Liver (tissue), 3 donors: ENCODE measurements around the gene TM4SF1.

Source experiments
- ATF3 ChIP-seq: IDR thresholded peaks from 2 replicates; pipeline ENCODE4 v1.6.1; 2016; ENCODE audit warnings: antibody characterized with exemption
- EGR1 ChIP-seq, 2 donors: IDR thresholded peaks; 2 replicates each; pipeline ENCODE4 v1.6.1; 2016 to 2018; ENCODE audit warnings: antibody characterized with exemption in 2 of 2, low read depth in 2 of 2
- GABPA ChIP-seq, 2 donors: IDR thresholded peaks in 1 of 2; conservative IDR thresholded peaks in 1 of 2; 2 replicates each; pipeline ENCODE4 v1.6.1; 2016; ENCODE audit warnings: antibody characterized with exemption in 2 of 2, mild to moderate bottlenecking in 1 of 2, moderate library complexity in 1 of 2
- HNF4A ChIP-seq, 2 donors: conservative IDR thresholded peaks; 2 replicates each; pipeline ENCODE4 v1.6.1; 2016; ENCODE audit warnings: antibody characterized with exemption in 2 of 2, mild to moderate bottlenecking in 2 of 2
- HNF4G ChIP-seq: IDR thresholded peaks from 2 replicates; pipeline ENCODE4 v1.6.1; 2016; ENCODE audit warnings: antibody characterized with exemption
- RAD21 ChIP-seq, 2 donors: IDR thresholded peaks; 2 replicates each; pipeline ENCODE4 v1.6.1; 2016; ENCODE audit warnings: antibody characterized with exemption in 2 of 2, mild to moderate bottlenecking in 2 of 2
- RXRA ChIP-seq, 2 donors: IDR thresholded peaks; 2 replicates each; pipeline ENCODE4 v1.6.1; 2017 to 2018; ENCODE audit warnings: antibody characterized with exemption in 2 of 2, mild to moderate bottlenecking in 1 of 2
- SP1 ChIP-seq: IDR thresholded peaks from 2 replicates; pipeline ENCODE4 v1.6.1; 2018; ENCODE audit warnings: antibody characterized with exemption, mild to moderate bottlenecking
- TF ChIP-seq, protein P1 (sequence below): fragments of 150-350 bp; IDR thresholded peaks from 2 replicates; pipeline ENCODE4 v1.5.1; 2017; ENCODE audit warnings: improper control_type of control experiment, low read depth, low read length; ENCODE audit not compliant: missing input control
- TF ChIP-seq, protein P2 (sequence below): IDR thresholded peaks from 2 replicates; pipeline ENCODE4 v1.6.1; 2016; ENCODE audit warnings: antibody characterized with exemption, mild to moderate bottlenecking
- donor health status: healthy.
- donor health status: healthy.

DNA sequence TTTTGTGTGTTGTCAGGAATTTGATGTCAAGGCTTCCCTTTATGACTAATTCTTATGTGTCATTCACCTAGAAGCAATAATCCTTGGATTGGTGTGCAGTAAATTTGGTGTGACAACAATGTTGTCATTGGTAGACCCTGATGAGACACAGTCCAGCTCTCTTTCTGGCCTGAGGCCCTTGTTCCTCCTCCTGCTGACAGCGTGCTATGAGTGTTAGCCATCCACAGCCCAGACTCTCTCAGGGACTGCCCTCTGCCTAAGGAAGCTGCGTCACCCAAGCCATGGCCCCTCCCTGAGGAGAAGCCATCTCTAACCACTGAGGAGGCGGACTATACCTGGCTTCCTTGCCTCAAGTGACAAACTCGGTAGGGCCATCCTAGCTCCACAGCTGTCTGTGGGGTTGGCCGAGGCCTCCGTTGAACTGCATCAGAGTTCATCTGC, 13.3 kb upstream of the TM4SF1 start:
- TF ChIP-seq, protein P1, sequence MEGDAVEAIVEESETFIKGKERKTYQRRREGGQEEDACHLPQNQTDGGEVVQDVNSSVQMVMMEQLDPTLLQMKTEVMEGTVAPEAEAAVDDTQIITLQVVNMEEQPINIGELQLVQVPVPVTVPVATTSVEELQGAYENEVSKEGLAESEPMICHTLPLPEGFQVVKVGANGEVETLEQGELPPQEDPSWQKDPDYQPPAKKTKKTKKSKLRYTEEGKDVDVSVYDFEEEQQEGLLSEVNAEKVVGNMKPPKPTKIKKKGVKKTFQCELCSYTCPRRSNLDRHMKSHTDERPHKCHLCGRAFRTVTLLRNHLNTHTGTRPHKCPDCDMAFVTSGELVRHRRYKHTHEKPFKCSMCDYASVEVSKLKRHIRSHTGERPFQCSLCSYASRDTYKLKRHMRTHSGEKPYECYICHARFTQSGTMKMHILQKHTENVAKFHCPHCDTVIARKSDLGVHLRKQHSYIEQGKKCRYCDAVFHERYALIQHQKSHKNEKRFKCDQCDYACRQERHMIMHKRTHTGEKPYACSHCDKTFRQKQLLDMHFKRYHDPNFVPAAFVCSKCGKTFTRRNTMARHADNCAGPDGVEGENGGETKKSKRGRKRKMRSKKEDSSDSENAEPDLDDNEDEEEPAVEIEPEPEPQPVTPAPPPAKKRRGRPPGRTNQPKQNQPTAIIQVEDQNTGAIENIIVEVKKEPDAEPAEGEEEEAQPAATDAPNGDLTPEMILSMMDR: no peak
- TF ChIP-seq HNF4A (conservative IDR thresholded peaks at IDR 0.05): no peak
- no peak for TF ChIP-seq EGR1 (IDR thresholded peaks at IDR 0.05; ENCODE audit: low read depth in 2 of 2)
- no peak for TF ChIP-seq RXRA (IDR thresholded peaks at IDR 0.05)
- TF ChIP-seq HNF4G: no peak
- TF ChIP-seq GABPA (IDR thresholded peaks at IDR 0.05 in 1 of 2, conservative IDR thresholded peaks at IDR 0.05 in 1 of 2): no peak
- TF ChIP-seq SP1: no peak
- no peak for TF ChIP-seq RAD21 (IDR thresholded peaks at IDR 0.05)
- no peak for TF ChIP-seq ATF3
- TF ChIP-seq, protein P2, sequence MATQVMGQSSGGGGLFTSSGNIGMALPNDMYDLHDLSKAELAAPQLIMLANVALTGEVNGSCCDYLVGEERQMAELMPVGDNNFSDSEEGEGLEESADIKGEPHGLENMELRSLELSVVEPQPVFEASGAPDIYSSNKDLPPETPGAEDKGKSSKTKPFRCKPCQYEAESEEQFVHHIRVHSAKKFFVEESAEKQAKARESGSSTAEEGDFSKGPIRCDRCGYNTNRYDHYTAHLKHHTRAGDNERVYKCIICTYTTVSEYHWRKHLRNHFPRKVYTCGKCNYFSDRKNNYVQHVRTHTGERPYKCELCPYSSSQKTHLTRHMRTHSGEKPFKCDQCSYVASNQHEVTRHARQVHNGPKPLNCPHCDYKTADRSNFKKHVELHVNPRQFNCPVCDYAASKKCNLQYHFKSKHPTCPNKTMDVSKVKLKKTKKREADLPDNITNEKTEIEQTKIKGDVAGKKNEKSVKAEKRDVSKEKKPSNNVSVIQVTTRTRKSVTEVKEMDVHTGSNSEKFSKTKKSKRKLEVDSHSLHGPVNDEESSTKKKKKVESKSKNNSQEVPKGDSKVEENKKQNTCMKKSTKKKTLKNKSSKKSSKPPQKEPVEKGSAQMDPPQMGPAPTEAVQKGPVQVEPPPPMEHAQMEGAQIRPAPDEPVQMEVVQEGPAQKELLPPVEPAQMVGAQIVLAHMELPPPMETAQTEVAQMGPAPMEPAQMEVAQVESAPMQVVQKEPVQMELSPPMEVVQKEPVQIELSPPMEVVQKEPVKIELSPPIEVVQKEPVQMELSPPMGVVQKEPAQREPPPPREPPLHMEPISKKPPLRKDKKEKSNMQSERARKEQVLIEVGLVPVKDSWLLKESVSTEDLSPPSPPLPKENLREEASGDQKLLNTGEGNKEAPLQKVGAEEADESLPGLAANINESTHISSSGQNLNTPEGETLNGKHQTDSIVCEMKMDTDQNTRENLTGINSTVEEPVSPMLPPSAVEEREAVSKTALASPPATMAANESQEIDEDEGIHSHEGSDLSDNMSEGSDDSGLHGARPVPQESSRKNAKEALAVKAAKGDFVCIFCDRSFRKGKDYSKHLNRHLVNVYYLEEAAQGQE: no peak
